ENCODE data around the gene NCKAP1. TPM values are rescaled to one million over a fixed set of nuclear protein-coding genes. Genes with fewer than 3 reads are reported as not detected.

The NCKAP1 gene
- total RNA-seq, 1 donor from 2014 or later = 116 TPM

GRCh38 chr2:182866461-182867406 is 171.5 kb downstream of the NCKAP1 start, which contains the start of gene FRZB:
TSS of gene FRZB (minus strand) at chr2:182866637. CDS start at chr2:182866552, 85 bp downstream.
- DNase-seq = peak; percentile 72
- Mint-ChIP-seq H3K9me3 (ENCODE audit: unreplicated experiment) (peaks cover 5% of the 10 kb centered on the region), H3K4me1 (ENCODE audit: low read depth, unreplicated experiment) (peaks cover 17% of the 10 kb centered on the region), H3K4me3 (ENCODE audit: unreplicated experiment) (peak within 1 kb of the TSS; percentile 97), H3K27ac (ENCODE audit: unreplicated experiment) (peak within 1 kb of the TSS; percentile 88), H3K27me3 (ENCODE audit: unreplicated experiment) (peaks cover 4% of the 10 kb centered on the region), H3K36me3 (ENCODE audit: unreplicated experiment) (peaks cover 5% of the 10 kb centered on the region)
- no peak for TF ChIP-seq CTCF (IDR thresholded peaks at IDR 0.05; ENCODE audit: partially characterized antibody, unreplicated experiment)

GRCh38 chr2:182866095-182866460 is 172.2 kb downstream of the NCKAP1 start:
- H3K36me3 Mint-ChIP-seq (ENCODE audit: unreplicated experiment) = peaks cover 5% of the 10 kb centered on the region
- H3K4me1 Mint-ChIP-seq (ENCODE audit: low read depth, unreplicated experiment) = peaks cover 17% of the 10 kb centered on the region
- no peak for TF ChIP-seq CTCF (IDR thresholded peaks at IDR 0.05; ENCODE audit: partially characterized antibody, unreplicated experiment)
- H3K9me3 Mint-ChIP-seq (ENCODE audit: unreplicated experiment) = peaks cover 5% of the 10 kb centered on the region
- H3K27ac Mint-ChIP-seq (ENCODE audit: unreplicated experiment) = peak overlapping the region; percentile 44
- peak overlapping the region; percentile 97 for H3K4me3 Mint-ChIP-seq (ENCODE audit: unreplicated experiment)
- DNase-seq = peak; percentile 30
- H3K27me3 Mint-ChIP-seq (ENCODE audit: unreplicated experiment) = peaks cover 4% of the 10 kb centered on the region

- H3K27ac Mint-ChIP-seq (ENCODE audit: unreplicated experiment) = no peak overlapping the region
- no peak overlapping the region for H3K4me3 Mint-ChIP-seq (ENCODE audit: unreplicated experiment)
- peaks cover 4% of the 10 kb centered on the region for H3K27me3 Mint-ChIP-seq (ENCODE audit: unreplicated experiment)
- H3K4me1 Mint-ChIP-seq (ENCODE audit: low read depth, unreplicated experiment) = peaks cover 17% of the 10 kb centered on the region
- TF ChIP-seq CTCF (IDR thresholded peaks at IDR 0.05; ENCODE audit: partially characterized antibody, unreplicated experiment) = no peak
- no peak for DNase-seq
- H3K9me3 Mint-ChIP-seq (ENCODE audit: unreplicated experiment) = peaks cover 5% of the 10 kb centered on the region
- H3K36me3 Mint-ChIP-seq (ENCODE audit: unreplicated experiment) = peaks cover 5% of the 10 kb centered on the region
These were observed 173.2 kb downstream of the NCKAP1 start for GRCh38 chr2:182864949-182865570.

GRCh38 chr2:182863642-182864041 is 174.6 kb downstream of the NCKAP1 start:
- no peak for TF ChIP-seq CTCF (IDR thresholded peaks at IDR 0.05; ENCODE audit: partially characterized antibody, unreplicated experiment)
- H3K36me3 Mint-ChIP-seq (ENCODE audit: unreplicated experiment) = peaks cover 5% of the 10 kb centered on the region
- peaks cover 4% of the 10 kb centered on the region for H3K27me3 Mint-ChIP-seq (ENCODE audit: unreplicated experiment)
- H3K27ac Mint-ChIP-seq (ENCODE audit: unreplicated experiment) = no peak overlapping the region
- no peak for DNase-seq
- peaks cover 17% of the 10 kb centered on the region for H3K4me1 Mint-ChIP-seq (ENCODE audit: low read depth, unreplicated experiment)
- no peak overlapping the region for H3K4me3 Mint-ChIP-seq (ENCODE audit: unreplicated experiment)
- peaks cover 5% of the 10 kb centered on the region for H3K9me3 Mint-ChIP-seq (ENCODE audit: unreplicated experiment)
